Adipocyte (in vitro differentiated cells): ENCODE results near the gene FSTL5.

Source experiments
- DNase-seq: peaks from one replicate; pipeline ENCODE4 v3.0.0-alpha.2; 2015; ENCODE audit warnings: low read depth
- H3K27me3 ChIP-seq: replicated peaks from 2 replicates; pipeline ENCODE4 v1.7.0; 2013; ENCODE audit warnings: mild to moderate bottlenecking, low read length, moderate library complexity; ENCODE audit not compliant: control insufficient read depth, insufficient read depth
- H3K36me3 ChIP-seq: 2 replicates; pipeline ENCODE4 v1.7.0; 2013; ENCODE audit warnings: low read length, mild to moderate bottlenecking, moderate library complexity; ENCODE audit not compliant: control insufficient read depth, insufficient read depth, severe bottlenecking
- H3K4me1 ChIP-seq: 2 replicates; pipeline ENCODE4 v1.7.0; 2013; ENCODE audit warnings: mild to moderate bottlenecking, low read length, moderate library complexity; ENCODE audit not compliant: control insufficient read depth, insufficient read depth
- H3K4me3 ChIP-seq: 2 replicates; pipeline ENCODE4 v1.7.0; 2013; ENCODE audit warnings: mild to moderate bottlenecking, low read length, moderate library complexity
- H3K9ac ChIP-seq: 2 replicates; pipeline ENCODE4 v1.7.0; 2013; ENCODE audit warnings: mild to moderate bottlenecking, low read length, moderate library complexity
- H3K9me3 ChIP-seq: 2 replicates; pipeline ENCODE4 v1.7.0; 2013; ENCODE audit warnings: mild to moderate bottlenecking, low read length, moderate library complexity; ENCODE audit not compliant: control insufficient read depth

The FSTL5 gene

GRCh38 chr4:161356351-161356750, 807.4 kb downstream of the FSTL5 start:
- no peaks in the 10 kb centered on the region for H3K27me3 ChIP-seq
- no peak for DNase-seq
- H3K36me3 ChIP-seq, result no peaks in the 10 kb centered on the region
- no peaks in the 10 kb centered on the region for H3K4me1 ChIP-seq
- H3K4me3 ChIP-seq, result no peak overlapping the region
- no peak overlapping the region for H3K9ac ChIP-seq
- no peaks in the 10 kb centered on the region for H3K9me3 ChIP-seq

- no peak for DNase-seq
- no peaks in the 10 kb centered on the region for H3K4me1 ChIP-seq
- no peak overlapping the region for H3K4me3 ChIP-seq
- H3K9ac ChIP-seq, result no peak overlapping the region
- H3K27me3 ChIP-seq, result no peaks in the 10 kb centered on the region
- H3K36me3 ChIP-seq, result no peaks in the 10 kb centered on the region
- H3K9me3 ChIP-seq, result no peaks in the 10 kb centered on the region
These were observed 812.9 kb downstream of the FSTL5 start for GRCh38 chr4:161350946-161351345.

- no peak for DNase-seq
- no peaks in the 10 kb centered on the region for H3K9me3 ChIP-seq
- H3K27me3 ChIP-seq, result no peaks in the 10 kb centered on the region
- H3K4me3 ChIP-seq, result no peak overlapping the region
- H3K9ac ChIP-seq, result no peak overlapping the region
- H3K4me1 ChIP-seq, result no peaks in the 10 kb centered on the region
- H3K36me3 ChIP-seq, result no peaks in the 10 kb centered on the region
These were observed 818.1 kb downstream of the FSTL5 start for GRCh38 chr4:161345741-161346140.

DNA sequence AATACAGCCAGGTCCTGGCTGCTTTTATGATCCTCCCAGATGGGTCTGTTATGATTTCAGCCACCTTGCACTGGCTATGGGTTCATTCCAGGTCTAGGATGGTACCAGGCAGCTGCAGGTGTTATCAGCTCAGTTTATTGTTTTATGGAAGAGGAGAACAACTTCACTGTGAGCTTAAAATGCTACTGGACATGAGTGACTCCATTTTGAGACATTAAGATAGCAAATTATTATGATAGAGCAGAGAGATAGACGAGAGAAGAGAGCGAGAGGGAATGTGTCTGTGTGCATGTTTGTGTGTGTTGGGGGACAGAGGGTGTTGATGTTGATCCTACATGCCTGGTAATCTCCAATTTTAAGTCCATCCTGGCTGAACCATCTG, 820.2 kb downstream of the FSTL5 start:
- H3K4me3 ChIP-seq, result no peak overlapping the region
- H3K9me3 ChIP-seq, result no peaks in the 10 kb centered on the region
- H3K4me1 ChIP-seq, result no peaks in the 10 kb centered on the region
- H3K27me3 ChIP-seq, result no peaks in the 10 kb centered on the region
- no peak for DNase-seq
- no peaks in the 10 kb centered on the region for H3K36me3 ChIP-seq
- H3K9ac ChIP-seq, result no peak overlapping the region

GRCh38 chr4:161342881-161343568, 820.8 kb downstream of the FSTL5 start:
- Histone ChIP-seq H3K4me3 (no peak overlapping the region), H3K27me3 (no peaks in the 10 kb centered on the region), H3K9me3 (no peaks in the 10 kb centered on the region), H3K9ac (no peak overlapping the region), H3K4me1 (no peaks in the 10 kb centered on the region), H3K36me3 (no peaks in the 10 kb centered on the region)
- no peak for DNase-seq

GRCh38 chr4:161336621-161337020, 827.2 kb downstream of the FSTL5 start:
- DNase-seq, result no peak
- no peaks in the 10 kb centered on the region for H3K9me3 ChIP-seq
- no peaks in the 10 kb centered on the region for H3K36me3 ChIP-seq
- H3K4me3 ChIP-seq, result no peak overlapping the region
- H3K4me1 ChIP-seq, result no peaks in the 10 kb centered on the region
- no peak overlapping the region for H3K9ac ChIP-seq
- no peaks in the 10 kb centered on the region for H3K27me3 ChIP-seq

- no peak for DNase-seq
- Histone ChIP-seq H3K27me3 (no peaks in the 10 kb centered on the region), H3K9me3 (no peaks in the 10 kb centered on the region), H3K4me1 (no peaks in the 10 kb centered on the region), H3K9ac (no peak overlapping the region), H3K36me3 (no peaks in the 10 kb centered on the region), H3K4me3 (no peak overlapping the region)
These were observed 827.7 kb downstream of the FSTL5 start for GRCh38 chr4:161336016-161336530.
